Keratinocyte (primary cell): ENCODE measurements around the gene POP5. TPM values are rescaled to one million over a fixed set of nuclear protein-coding genes. Genes with fewer than 3 reads are reported as not detected.

ENCODE experiments used
- DNase-seq: peaks from one replicate; pipeline ENCODE4 v3.0.0-alpha.2; 2011; ENCODE audit warnings: low read depth, missing footprints, low spot score
- FAIRE-seq: peaks from 2 replicates; lab custom pipeline; 2011; peaks lifted over from hg19 to GRCh38; lab: Jason Lieb, UNC
- H2AFZ ChIP-seq: 2 replicates; pipeline ENCODE4 v1.6.0; 2012; ENCODE audit warnings: low read length, control low read depth, inconsistent platforms; ENCODE audit not compliant: control insufficient read depth
- H3K27ac ChIP-seq: 2 replicates; pipeline ENCODE4 v1.5.1; 2011; ENCODE audit warnings: low read length; ENCODE audit not compliant: control insufficient read depth, insufficient read depth
- H3K27me3 ChIP-seq: 3 replicates; pipeline ENCODE4 v1.6.0; 2011; ENCODE audit warnings: low read length; ENCODE audit not compliant: control insufficient read depth, insufficient read depth; ENCODE audit errors: extremely low read depth
- H3K36me3 ChIP-seq, 2 experiments: 2 replicates in 1 of 2; 3 replicates in 1 of 2; pipeline ENCODE4 v1.5.1; 2011; ENCODE audit warnings: low read length in 2 of 2, mild to moderate bottlenecking in 1 of 2; ENCODE audit not compliant: control insufficient read depth in 2 of 2, insufficient read depth in 2 of 2; ENCODE audit errors: extremely low read depth in 1 of 2
- H3K4me1 ChIP-seq: 3 replicates; pipeline ENCODE4 v1.5.1; 2011; ENCODE audit warnings: low read length; ENCODE audit not compliant: control insufficient read depth, insufficient read depth; ENCODE audit errors: extremely low read depth
- H3K4me2 ChIP-seq: 3 replicates; pipeline ENCODE4 v1.6.0; 2011; ENCODE audit warnings: low read depth, low read length; ENCODE audit not compliant: control insufficient read depth, insufficient read depth; ENCODE audit errors: extremely low read depth
- H3K4me3 ChIP-seq, 3 experiments: fragments of 200-600 bp in 1 of 3; sonication (generic) in 1 of 3; 2 replicates in 2 of 3; 3 replicates in 1 of 3; pipeline ENCODE4 v1.5.1; 2011 to 2016; ENCODE audit warnings: low read length in 3 of 3, mild to moderate bottlenecking in 3 of 3, control low read depth in 2 of 3, inconsistent platforms in 1 of 3, low read depth in 1 of 3, mixed read lengths in 1 of 3, mixed run types in 1 of 3, moderate library complexity in 1 of 3; ENCODE audit not compliant: control insufficient read depth in 2 of 3, insufficient read depth in 2 of 3; ENCODE audit errors: extremely low read depth in 1 of 3
- H3K79me2 ChIP-seq: 2 replicates; pipeline ENCODE4 v1.6.0; 2012; ENCODE audit warnings: low read length; ENCODE audit not compliant: control insufficient read depth, insufficient read depth
- H3K9ac ChIP-seq: 3 replicates; pipeline ENCODE4 v1.6.0; 2011; ENCODE audit warnings: low read length; ENCODE audit not compliant: control insufficient read depth, insufficient read depth; ENCODE audit errors: extremely low read depth
- H3K9me1 ChIP-seq: 3 replicates; pipeline ENCODE4 v1.6.0; 2011; ENCODE audit warnings: low read length; ENCODE audit not compliant: control insufficient read depth, insufficient read depth; ENCODE audit errors: extremely low read depth
- H3K9me3 ChIP-seq: 2 replicates; pipeline ENCODE4 v1.5.1; 2012; ENCODE audit warnings: low read depth, low read length; ENCODE audit not compliant: control insufficient read depth
- H4K20me1 ChIP-seq: 3 replicates; pipeline ENCODE4 v1.6.0; 2011; ENCODE audit warnings: low read length; ENCODE audit not compliant: control insufficient read depth, insufficient read depth; ENCODE audit errors: extremely low read depth
- EZH2 ChIP-seq: IDR thresholded peaks from one replicate; pipeline ENCODE4 v1.6.1; 2012; ENCODE audit warnings: inconsistent platforms, mild to moderate bottlenecking, low read length, moderate library complexity
- dilution Hi-C: fragments of 300-500 bp; cut with MboI; formaldehyde crosslinking; loops from one replicate; pipeline ENCODE4 v1.7.0; 2020; ENCODE audit warnings: low sequenced_read_pairs; ENCODE audit not compliant: extremely low pct_ligation_motif_present
- polyA plus RNA-seq, 5 experiments: library from polyadenylated mRNA; depleted of rRNA in 3 of 5; stranded (reverse) in 3 of 5; stranded (forward) in 1 of 5; unstranded in 1 of 5; fragments of >200 nt; gene quantifications; 1 replicate in 1 of 5; 2 replicates in 3 of 5; 3 replicates in 1 of 5; pipeline versions ENCODE4 v1.2.1 to v1.2.3, GENCODE V29; 2011 to 2012; ENCODE audit warnings: missing spikeins in 2 of 5, low read depth in 1 of 5, low replicate concordance in 1 of 5
- TF ChIP-seq, protein P1 (sequence below), 3 experiments: IDR thresholded peaks in 1 of 3; conservative IDR thresholded peaks in 1 of 3; optimal IDR thresholded peaks in 1 of 3; 2 replicates in 2 of 3; 3 replicates in 1 of 3; pipeline versions ENCODE3 to v1.5.1; 2011; ENCODE audit warnings: low read length in 3 of 3, mild to moderate bottlenecking in 3 of 3, moderate library complexity in 2 of 3, control low read depth in 1 of 3, inconsistent platforms in 1 of 3; ENCODE audit not compliant: insufficient read depth in 2 of 3; ENCODE audit errors: extremely low read depth in 1 of 3

Gene POP5
- polyA plus RNA-seq, 1 donor (not counting 4 experiments of a cell fraction or from before 2014, with no cell fraction given), result 105 TPM

DNA sequence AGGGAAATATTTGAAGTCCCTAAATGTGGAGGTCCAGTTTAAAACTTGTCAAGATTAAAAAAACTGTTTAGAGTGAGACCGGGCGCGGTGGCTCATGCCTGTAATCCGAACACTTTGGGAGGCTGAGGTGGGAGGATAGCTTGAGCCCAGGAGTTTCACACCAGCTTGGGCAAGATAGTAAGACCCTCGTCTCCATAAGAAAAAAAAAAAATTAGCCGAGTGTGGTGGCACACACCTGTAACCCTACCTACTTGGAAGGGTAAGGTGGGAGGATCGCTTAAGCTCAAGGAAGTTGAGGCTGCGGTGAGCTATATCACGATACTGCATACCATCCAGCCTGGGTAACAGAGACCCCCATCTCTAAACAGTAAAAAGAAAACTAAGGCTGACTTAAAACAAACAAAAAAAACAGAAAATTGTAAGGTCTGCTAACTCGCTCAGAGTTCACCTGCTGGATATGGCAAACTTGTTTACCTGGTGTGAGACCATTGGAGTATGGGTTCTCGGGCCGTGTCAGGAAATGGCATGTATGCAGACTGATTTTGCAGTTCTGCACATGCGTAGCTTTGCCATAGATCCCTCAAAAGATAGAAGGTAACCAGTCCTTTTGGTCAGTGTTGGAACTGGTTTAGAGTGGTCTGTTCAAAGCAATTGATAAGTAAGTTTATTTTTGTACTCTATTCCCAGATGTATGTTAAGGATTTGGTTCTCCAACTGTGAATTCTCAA, 45.0 kb downstream of the POP5 start:
- Histone ChIP-seq H3K9me3 (no peaks in the 10 kb centered on the region), H3K9me1 (peaks cover 3% of the 10 kb centered on the region), H4K20me1 (peaks cover 42% of the 10 kb centered on the region), H3K36me3 (peaks cover 0 to 22% of the 10 kb centered on the region in 2 experiments), H3K79me2 (peaks cover 71% of the 10 kb centered on the region), H3K4me2 (peak overlapping the region; percentile 87), H2AFZ (no peak overlapping the region), H3K4me3 (peak overlapping the region; percentile 94 to 99 (median 98)), H3K4me1 (peaks cover 38% of the 10 kb centered on the region), H3K9ac (peak overlapping the region; percentile 91), H3K27ac (peak overlapping the region; percentile 84), H3K27me3 (no peaks in the 10 kb centered on the region)
- TF ChIP-seq EZH2, result no peak
- FAIRE-seq (no peak), DNase-seq (no peak)
- dilution Hi-C loops, result no loop called here

DNA sequence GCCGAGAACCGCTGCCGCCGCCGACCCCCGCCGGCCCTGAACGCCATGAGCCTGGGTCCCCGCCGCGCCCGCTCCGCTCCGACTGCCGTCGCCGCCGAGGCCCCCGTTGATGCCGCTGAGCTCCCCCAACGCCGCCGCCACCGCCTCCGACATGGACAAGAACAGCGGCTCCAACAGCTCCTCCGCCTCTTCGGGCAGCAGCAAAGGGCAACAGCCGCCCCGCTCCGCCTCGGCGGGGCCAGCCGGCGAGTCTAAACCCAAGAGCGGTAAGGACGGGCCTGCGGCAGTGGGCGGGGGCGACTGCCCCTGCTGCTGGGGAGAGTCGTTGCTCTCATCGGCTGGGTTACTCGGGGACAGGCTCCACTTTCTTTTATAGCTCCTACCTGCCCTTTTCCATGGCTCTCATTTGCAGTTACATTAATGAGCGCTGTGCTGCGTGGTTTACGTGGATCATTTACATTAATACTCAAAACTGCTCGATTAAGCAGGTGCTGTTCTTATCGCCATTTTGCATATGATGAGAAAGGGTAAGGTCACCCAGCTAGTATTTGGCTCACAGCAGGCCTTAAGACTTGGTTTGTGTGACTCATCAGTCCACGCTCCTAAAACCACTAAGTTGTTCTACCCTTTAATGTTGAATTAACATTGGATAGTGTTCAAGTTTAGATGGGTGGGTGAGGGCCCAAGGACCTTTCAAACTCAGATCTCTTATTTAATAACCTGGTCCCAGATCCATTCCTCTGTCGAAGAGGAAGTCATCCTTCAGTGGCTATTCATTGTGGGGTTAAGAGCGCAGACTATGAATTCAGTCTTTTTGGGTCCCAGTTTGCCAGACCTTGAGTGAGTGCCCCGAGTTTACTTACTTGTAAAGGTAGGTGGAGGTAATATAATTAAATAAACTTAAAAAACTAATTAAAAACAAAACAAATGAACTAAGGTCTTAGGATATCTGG, 46.2 kb downstream of the POP5 start:
- FAIRE-seq (peak; percentile 59), DNase-seq (no peak)
- Histone ChIP-seq H3K9ac (peak overlapping the region; percentile 91), H4K20me1 (peaks cover 37% of the 10 kb centered on the region), H3K4me3 (peak overlapping the region; percentile 94 to 99 (median 98)), H3K79me2 (peaks cover 58% of the 10 kb centered on the region), H3K27me3 (no peaks in the 10 kb centered on the region), H3K9me3 (no peaks in the 10 kb centered on the region), H3K4me1 (peaks cover 40% of the 10 kb centered on the region), H2AFZ (peak overlapping the region; percentile 71), H3K9me1 (peaks cover 3% of the 10 kb centered on the region), H3K27ac (peak overlapping the region; percentile 84), H3K36me3 (peaks cover 0 to 20% of the 10 kb centered on the region in 2 experiments), H3K4me2 (peak overlapping the region; percentile 87)
- TF ChIP-seq, protein P1, sequence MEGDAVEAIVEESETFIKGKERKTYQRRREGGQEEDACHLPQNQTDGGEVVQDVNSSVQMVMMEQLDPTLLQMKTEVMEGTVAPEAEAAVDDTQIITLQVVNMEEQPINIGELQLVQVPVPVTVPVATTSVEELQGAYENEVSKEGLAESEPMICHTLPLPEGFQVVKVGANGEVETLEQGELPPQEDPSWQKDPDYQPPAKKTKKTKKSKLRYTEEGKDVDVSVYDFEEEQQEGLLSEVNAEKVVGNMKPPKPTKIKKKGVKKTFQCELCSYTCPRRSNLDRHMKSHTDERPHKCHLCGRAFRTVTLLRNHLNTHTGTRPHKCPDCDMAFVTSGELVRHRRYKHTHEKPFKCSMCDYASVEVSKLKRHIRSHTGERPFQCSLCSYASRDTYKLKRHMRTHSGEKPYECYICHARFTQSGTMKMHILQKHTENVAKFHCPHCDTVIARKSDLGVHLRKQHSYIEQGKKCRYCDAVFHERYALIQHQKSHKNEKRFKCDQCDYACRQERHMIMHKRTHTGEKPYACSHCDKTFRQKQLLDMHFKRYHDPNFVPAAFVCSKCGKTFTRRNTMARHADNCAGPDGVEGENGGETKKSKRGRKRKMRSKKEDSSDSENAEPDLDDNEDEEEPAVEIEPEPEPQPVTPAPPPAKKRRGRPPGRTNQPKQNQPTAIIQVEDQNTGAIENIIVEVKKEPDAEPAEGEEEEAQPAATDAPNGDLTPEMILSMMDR (optimal IDR thresholded peaks at IDR 0.05 in 1 of 3, IDR thresholded peaks at IDR 0.05 in 1 of 3, conservative IDR thresholded peaks at IDR 0.05 in 1 of 3; ENCODE audit: extremely low read depth in 1 of 3, insufficient read depth in 2 of 3, low read length in 3 of 3), result no peak
- no peak for TF ChIP-seq EZH2
- dilution Hi-C loops, result no loop called here
